ENCODE measurements around the gene TBC1D22A. TPM values are rescaled to one million over a fixed set of nuclear protein-coding genes. Genes with fewer than 3 reads are reported as not detected.
"Not testable (repeated sequence)": the region's sequence is repeated elsewhere in the genome, so short reads cannot be mapped to it uniquely, and the experiment has no call there.

The TBC1D22A gene
- total RNA-seq, 2 donors from 2014 or later = 31.9 to 43.4 TPM

- H3K36me3 Mint-ChIP-seq = no peaks in the 10 kb centered on the region
- H3K4me3 Mint-ChIP-seq = no peak overlapping the region
- ATAC-seq (no peak), DNase-seq (ENCODE audit: low spot score) (no peak)
- no peaks in the 10 kb centered on the region for H3K27me3 Mint-ChIP-seq
- peaks cover 34 to 42% of the 10 kb centered on the region in 2 donors for H3K4me1 Mint-ChIP-seq (ENCODE audit: low read depth in 2 of 2)
- H3K27ac Mint-ChIP-seq = peak overlapping the region; percentile 32 to 84
- H3K9me3 Mint-ChIP-seq = no peaks in the 10 kb centered on the region
These were observed 30.4 kb upstream of the TBC1D22A start for GRCh38 chr22:46732041-46732379.

GRCh38 chr22:46732513-46732912 lies 29.9 kb upstream of the TBC1D22A start:
- H3K27ac Mint-ChIP-seq = peak overlapping the region in 1 of 2 donors; percentile 31
- ATAC-seq (no peak), DNase-seq (ENCODE audit: low spot score) (peak; percentile 34)
- no peak overlapping the region for H3K4me3 Mint-ChIP-seq
- H3K36me3 Mint-ChIP-seq = no peaks in the 10 kb centered on the region
- H3K4me1 Mint-ChIP-seq (ENCODE audit: low read depth in 2 of 2) = peaks cover 39 to 44% of the 10 kb centered on the region in 2 donors
- H3K9me3 Mint-ChIP-seq = no peaks in the 10 kb centered on the region
- no peaks in the 10 kb centered on the region for H3K27me3 Mint-ChIP-seq

- ATAC-seq, H3K27me3 Mint-ChIP-seq, H3K36me3 Mint-ChIP-seq, H3K9me3 Mint-ChIP-seq: not testable (repeated sequence)
- DNase-seq (ENCODE audit: low spot score) = peak; percentile 8
- Mint-ChIP-seq H3K27ac (peak overlapping the region; percentile 79 to 80), H3K4me3 (peak overlapping the region; percentile 98), H3K4me1 (ENCODE audit: low read depth in 2 of 2) (peaks cover 45 to 46% of the 10 kb centered on the region in 2 donors)
These were observed 28.2 kb upstream of the TBC1D22A start for GRCh38 chr22:46734213-46734722.

GRCh38 chr22:46734830-46735453 lies 27.5 kb upstream of the TBC1D22A start:
- H3K36me3 Mint-ChIP-seq = no peaks in the 10 kb centered on the region
- no peaks in the 10 kb centered on the region for H3K9me3 Mint-ChIP-seq
- DNase-seq (ENCODE audit: low spot score) (peak; percentile 38), ATAC-seq (no peak)
- peak overlapping the region; percentile 98 for H3K4me3 Mint-ChIP-seq
- H3K27ac Mint-ChIP-seq = peak overlapping the region; percentile 79 to 80
- peaks cover 43 to 47% of the 10 kb centered on the region in 2 donors for H3K4me1 Mint-ChIP-seq (ENCODE audit: low read depth in 2 of 2)
- H3K27me3 Mint-ChIP-seq = no peaks in the 10 kb centered on the region

GRCh38 chr22:46735747-46736608 lies 26.5 kb upstream of the TBC1D22A start:
- no peaks in the 10 kb centered on the region for H3K36me3 Mint-ChIP-seq
- H3K4me3 Mint-ChIP-seq = peak overlapping the region; percentile 98
- no peaks in the 10 kb centered on the region for H3K9me3 Mint-ChIP-seq
- DNase-seq (ENCODE audit: low spot score) (peak; percentile 58), ATAC-seq (no peak)
- no peaks in the 10 kb centered on the region for H3K27me3 Mint-ChIP-seq
- peak overlapping the region; percentile 82 to 95 for H3K27ac Mint-ChIP-seq
- peaks cover 37 to 40% of the 10 kb centered on the region in 2 donors for H3K4me1 Mint-ChIP-seq (ENCODE audit: low read depth in 2 of 2)

GRCh38 chr22:46736705-46737104 lies 25.7 kb upstream of the TBC1D22A start:
- no peaks in the 10 kb centered on the region for H3K36me3 Mint-ChIP-seq
- DNase-seq (ENCODE audit: low spot score) = peak; percentile 49
- no peak for ATAC-seq
- H3K9me3 Mint-ChIP-seq = no peaks in the 10 kb centered on the region
- peak overlapping the region; percentile 98 for H3K4me3 Mint-ChIP-seq
- no peaks in the 10 kb centered on the region for H3K27me3 Mint-ChIP-seq
- H3K4me1 Mint-ChIP-seq (ENCODE audit: low read depth in 2 of 2) = peaks cover 31 to 40% of the 10 kb centered on the region in 2 donors
- H3K27ac Mint-ChIP-seq = peak overlapping the region; percentile 82 to 95

- DNase-seq (ENCODE audit: low spot score) = no peak
- no peaks in the 10 kb centered on the region for H3K9me3 Mint-ChIP-seq
- H3K27ac Mint-ChIP-seq = peak overlapping the region; percentile 82 to 95
- ATAC-seq = peak; percentile 52 to 63
- peaks cover 30 to 40% of the 10 kb centered on the region in 2 donors for H3K4me1 Mint-ChIP-seq (ENCODE audit: low read depth in 2 of 2)
- H3K27me3 Mint-ChIP-seq = no peaks in the 10 kb centered on the region
- no peaks in the 10 kb centered on the region for H3K36me3 Mint-ChIP-seq
- peak overlapping the region; percentile 98 for H3K4me3 Mint-ChIP-seq
These were observed 25.1 kb upstream of the TBC1D22A start for GRCh38 chr22:46737105-46737975.

GRCh38 chr22:46737976-46738646 lies 24.3 kb upstream of the TBC1D22A start, which contains the start of gene CERK:
CERK (minus strand) TSS chr22:46738252; CDS start chr22:46738148, 104 bp downstream.
- Mint-ChIP-seq H3K4me3 (peak within 1 kb of the TSS; percentile 98), H3K4me1 (ENCODE audit: low read depth in 2 of 2) (peaks cover 33 to 40% of the 10 kb centered on the region in 2 donors), H3K36me3 (no peaks in the 10 kb centered on the region), H3K9me3 (no peaks in the 10 kb centered on the region), H3K27ac (peak within 1 kb of the TSS; percentile 82 to 95), H3K27me3 (no peaks in the 10 kb centered on the region)
- DNase-seq (ENCODE audit: low spot score) (peak; percentile 78), ATAC-seq (peak; percentile 88 to 89)

GRCh38 chr22:46738647-46739093 lies 23.8 kb upstream of the TBC1D22A start:
- peak overlapping the region in 1 of 2 donors; percentile 59 for H3K27ac Mint-ChIP-seq
- H3K4me1 Mint-ChIP-seq (ENCODE audit: low read depth in 2 of 2) = peaks cover 33 to 40% of the 10 kb centered on the region in 2 donors
- H3K9me3 Mint-ChIP-seq = no peaks in the 10 kb centered on the region
- no peaks in the 10 kb centered on the region for H3K27me3 Mint-ChIP-seq
- DNase-seq (ENCODE audit: low spot score) (no peak), ATAC-seq (peak in 1 of 2 donors; percentile 0)
- H3K36me3 Mint-ChIP-seq = no peaks in the 10 kb centered on the region
- peak overlapping the region; percentile 75 for H3K4me3 Mint-ChIP-seq

GRCh38 chr22:46739094-46739870 lies 23.2 kb upstream of the TBC1D22A start:
- H3K4me1 Mint-ChIP-seq (ENCODE audit: low read depth in 2 of 2) = peaks cover 31 to 37% of the 10 kb centered on the region in 2 donors
- H3K27me3 Mint-ChIP-seq = no peaks in the 10 kb centered on the region
- no peaks in the 10 kb centered on the region for H3K36me3 Mint-ChIP-seq
- no peak for DNase-seq (ENCODE audit: low spot score)
- peak; percentile 4 to 43 for ATAC-seq
- no peaks in the 10 kb centered on the region for H3K9me3 Mint-ChIP-seq
- H3K4me3 Mint-ChIP-seq = peak overlapping the region; percentile 75
- H3K27ac Mint-ChIP-seq = peak overlapping the region in 1 of 2 donors; percentile 59

GRCh38 chr22:46740910-46741780 lies 21.3 kb upstream of the TBC1D22A start:
- no peak overlapping the region for H3K27ac Mint-ChIP-seq
- H3K9me3 Mint-ChIP-seq = no peaks in the 10 kb centered on the region

More at GRCh38 chr22:46740910-46741780, 21.3 kb upstream of the TBC1D22A start:
- H3K4me1 Mint-ChIP-seq (ENCODE audit: low read depth in 2 of 2) = peaks cover 19 to 20% of the 10 kb centered on the region in 2 donors
- no peaks in the 10 kb centered on the region for H3K27me3 Mint-ChIP-seq
- no peaks in the 10 kb centered on the region for H3K36me3 Mint-ChIP-seq
- DNase-seq (ENCODE audit: low spot score) (no peak), ATAC-seq (no peak)
- H3K4me3 Mint-ChIP-seq = no peak overlapping the region
